ENCODE measurements around the gene ITIH4. TPM values are rescaled to one million over a fixed set of nuclear protein-coding genes. Genes with fewer than 3 reads are reported as not detected.

Gene ITIH4
- total and polyA plus RNA-seq, 2 of the 13 experiments (the other 11 are each of a cell fraction or from before 2014, with no cell fraction given) = 2.7 to 5.3 TPM

DNA sequence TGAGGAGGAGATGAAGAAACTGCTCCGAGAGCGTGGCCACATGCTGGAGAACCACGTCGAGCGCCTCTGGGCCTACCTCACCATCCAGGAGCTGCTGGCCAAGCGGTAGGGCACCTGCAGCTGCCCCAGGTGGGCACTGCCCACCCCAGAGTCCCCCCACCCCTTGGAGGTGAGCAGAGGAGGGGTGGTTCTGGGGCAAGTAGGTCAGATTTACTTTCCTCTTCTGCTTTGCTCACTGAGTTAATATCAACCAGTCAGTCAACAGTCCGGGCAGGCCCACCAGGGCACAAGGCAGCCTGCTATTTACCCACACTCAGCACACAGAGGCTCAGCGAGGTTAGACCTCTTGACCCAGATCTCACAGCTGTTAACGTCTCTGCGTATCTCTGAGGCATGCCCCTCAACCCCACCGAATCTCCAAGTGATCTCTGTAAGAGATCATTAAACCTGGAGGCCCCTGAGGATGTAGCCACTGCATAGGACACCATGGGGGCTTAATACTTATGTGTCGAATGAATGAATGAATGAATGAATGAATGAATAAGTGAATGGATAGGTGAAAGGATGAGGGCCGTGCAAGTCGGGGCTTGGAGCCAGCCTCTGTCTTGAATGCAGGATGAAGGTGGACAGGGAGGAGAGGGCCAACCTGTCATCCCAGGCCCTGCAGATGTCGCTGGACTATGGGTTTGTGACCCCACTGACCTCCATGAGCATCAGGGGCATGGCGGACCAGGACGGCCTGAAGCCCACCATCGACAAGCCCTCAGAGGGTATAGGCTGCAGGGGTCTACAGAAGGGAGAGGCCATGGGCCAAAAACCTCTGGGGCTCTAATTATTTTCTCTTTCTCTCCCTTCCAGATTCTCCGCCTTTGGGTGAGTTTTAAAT is 43.9 kb downstream of the ITIH4 start (continued):
- TF ChIP-seq, protein P1, sequence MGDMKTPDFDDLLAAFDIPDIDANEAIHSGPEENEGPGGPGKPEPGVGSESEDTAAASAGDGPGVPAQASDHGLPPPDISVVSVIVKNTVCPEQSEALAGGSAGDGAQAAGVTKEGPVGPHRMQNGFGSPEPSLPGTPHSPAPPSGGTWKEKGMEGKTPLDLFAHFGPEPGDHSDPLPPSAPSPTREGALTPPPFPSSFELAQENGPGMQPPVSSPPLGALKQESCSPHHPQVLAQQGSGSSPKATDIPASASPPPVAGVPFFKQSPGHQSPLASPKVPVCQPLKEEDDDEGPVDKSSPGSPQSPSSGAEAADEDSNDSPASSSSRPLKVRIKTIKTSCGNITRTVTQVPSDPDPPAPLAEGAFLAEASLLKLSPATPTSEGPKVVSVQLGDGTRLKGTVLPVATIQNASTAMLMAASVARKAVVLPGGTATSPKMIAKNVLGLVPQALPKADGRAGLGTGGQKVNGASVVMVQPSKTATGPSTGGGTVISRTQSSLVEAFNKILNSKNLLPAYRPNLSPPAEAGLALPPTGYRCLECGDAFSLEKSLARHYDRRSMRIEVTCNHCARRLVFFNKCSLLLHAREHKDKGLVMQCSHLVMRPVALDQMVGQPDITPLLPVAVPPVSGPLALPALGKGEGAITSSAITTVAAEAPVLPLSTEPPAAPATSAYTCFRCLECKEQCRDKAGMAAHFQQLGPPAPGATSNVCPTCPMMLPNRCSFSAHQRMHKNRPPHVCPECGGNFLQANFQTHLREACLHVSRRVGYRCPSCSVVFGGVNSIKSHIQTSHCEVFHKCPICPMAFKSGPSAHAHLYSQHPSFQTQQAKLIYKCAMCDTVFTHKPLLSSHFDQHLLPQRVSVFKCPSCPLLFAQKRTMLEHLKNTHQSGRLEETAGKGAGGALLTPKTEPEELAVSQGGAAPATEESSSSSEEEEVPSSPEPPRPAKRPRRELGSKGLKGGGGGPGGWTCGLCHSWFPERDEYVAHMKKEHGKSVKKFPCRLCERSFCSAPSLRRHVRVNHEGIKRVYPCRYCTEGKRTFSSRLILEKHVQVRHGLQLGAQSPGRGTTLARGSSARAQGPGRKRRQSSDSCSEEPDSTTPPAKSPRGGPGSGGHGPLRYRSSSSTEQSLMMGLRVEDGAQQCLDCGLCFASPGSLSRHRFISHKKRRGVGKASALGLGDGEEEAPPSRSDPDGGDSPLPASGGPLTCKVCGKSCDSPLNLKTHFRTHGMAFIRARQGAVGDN (CRISPR knock-in tag; IDR thresholded peaks at IDR 0.05) = peak; percentile 77
- TF ChIP-seq, protein P2, sequence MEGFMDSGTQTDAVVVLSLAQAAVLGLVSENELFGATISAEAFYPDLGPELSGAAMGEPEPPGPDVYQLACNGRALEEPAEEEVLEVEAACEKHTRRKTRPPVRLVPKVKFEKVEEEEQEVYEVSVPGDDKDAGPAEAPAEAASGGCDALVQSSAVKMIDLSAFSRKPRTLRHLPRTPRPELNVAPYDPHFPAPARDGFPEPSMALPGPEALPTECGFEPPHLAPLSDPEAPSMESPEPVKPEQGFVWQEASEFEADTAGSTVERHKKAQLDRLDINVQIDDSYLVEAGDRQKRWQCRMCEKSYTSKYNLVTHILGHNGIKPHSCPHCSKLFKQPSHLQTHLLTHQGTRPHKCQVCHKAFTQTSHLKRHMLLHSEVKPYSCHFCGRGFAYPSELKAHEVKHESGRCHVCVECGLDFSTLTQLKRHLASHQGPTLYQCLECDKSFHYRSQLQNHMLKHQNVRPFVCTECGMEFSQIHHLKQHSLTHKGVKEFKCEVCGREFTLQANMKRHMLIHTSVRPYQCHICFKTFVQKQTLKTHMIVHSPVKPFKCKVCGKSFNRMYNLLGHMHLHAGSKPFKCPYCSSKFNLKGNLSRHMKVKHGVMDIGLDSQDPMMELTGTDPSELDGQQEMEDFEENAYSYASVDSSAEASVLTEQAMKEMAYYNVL (CRISPR knock-in tag; IDR thresholded peaks at IDR 0.05; ENCODE audit: borderline replicate concordance) = 0 out of 2 replicates have a peak, but pooled peaks have one; percentile 53
- TF ChIP-seq, protein P3, sequence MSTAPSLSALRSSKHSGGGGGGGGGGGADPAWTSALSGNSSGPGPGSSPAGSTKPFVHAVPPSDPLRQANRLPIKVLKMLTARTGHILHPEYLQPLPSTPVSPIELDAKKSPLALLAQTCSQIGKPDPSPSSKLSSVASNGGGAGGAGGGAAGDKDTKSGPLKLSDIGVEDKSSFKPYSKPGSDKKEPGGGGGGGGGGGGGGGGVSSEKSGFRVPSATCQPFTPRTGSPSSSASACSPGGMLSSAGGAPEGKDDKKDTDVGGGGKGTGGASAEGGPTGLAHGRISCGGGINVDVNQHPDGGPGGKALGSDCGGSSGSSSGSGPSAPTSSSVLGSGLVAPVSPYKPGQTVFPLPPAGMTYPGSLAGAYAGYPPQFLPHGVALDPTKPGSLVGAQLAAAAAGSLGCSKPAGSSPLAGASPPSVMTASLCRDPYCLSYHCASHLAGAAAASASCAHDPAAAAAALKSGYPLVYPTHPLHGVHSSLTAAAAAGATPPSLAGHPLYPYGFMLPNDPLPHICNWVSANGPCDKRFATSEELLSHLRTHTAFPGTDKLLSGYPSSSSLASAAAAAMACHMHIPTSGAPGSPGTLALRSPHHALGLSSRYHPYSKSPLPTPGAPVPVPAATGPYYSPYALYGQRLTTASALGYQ (CRISPR knock-in tag; IDR thresholded peaks at IDR 0.05) = no peak; the same call in 1 of the 2 replicates
- TF ChIP-seq ZSCAN31 (CRISPR knock-in tag; IDR thresholded peaks at IDR 0.05; ENCODE audit: low read depth) (0 out of 2 replicates have a peak, but pooled peaks have one; percentile 8), ELF3 (CRISPR knock-in tag; IDR thresholded peaks at IDR 0.05) (peak; percentile 64), TBX2 (CRISPR knock-in tag; IDR thresholded peaks at IDR 0.05; ENCODE audit: borderline replicate concordance) (peak; percentile 78; the same call in 1 of the 2 replicates), SYNCRIP (IDR thresholded peaks at IDR 0.05; ENCODE audit: insufficient read depth, low read depth, low read length) (no peak), THAP11 (CRISPR knock-in tag; IDR thresholded peaks at IDR 0.05) (peak; percentile 31; the same call in 1 of the 2 replicates), SOX6 (IDR thresholded peaks at IDR 0.05) (no peak), SOX6 (CRISPR knock-in tag; IDR thresholded peaks at IDR 0.05) (peak; percentile 69), MEF2D (CRISPR knock-in tag; IDR thresholded peaks at IDR 0.05) (peak; percentile 81)
- TF ChIP-seq, protein P4, sequence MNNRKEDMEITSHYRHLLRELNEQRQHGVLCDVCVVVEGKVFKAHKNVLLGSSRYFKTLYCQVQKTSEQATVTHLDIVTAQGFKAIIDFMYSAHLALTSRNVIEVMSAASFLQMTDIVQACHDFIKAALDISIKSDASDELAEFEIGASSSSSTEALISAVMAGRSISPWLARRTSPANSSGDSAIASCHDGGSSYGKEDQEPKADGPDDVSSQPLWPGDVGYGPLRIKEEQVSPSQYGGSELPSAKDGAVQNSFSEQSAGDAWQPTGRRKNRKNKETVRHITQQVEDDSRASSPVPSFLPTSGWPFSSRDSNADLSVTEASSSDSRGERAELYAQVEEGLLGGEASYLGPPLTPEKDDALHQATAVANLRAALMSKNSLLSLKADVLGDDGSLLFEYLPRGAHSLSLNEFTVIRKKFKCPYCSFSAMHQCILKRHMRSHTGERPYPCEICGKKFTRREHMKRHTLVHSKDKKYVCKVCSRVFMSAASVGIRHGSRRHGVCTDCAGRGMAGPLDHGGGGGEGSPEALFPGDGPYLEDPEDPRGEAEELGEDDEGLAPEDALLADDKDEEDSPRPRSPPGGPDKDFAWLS (CRISPR knock-in tag; IDR thresholded peaks at IDR 0.05; ENCODE audit: borderline replicate concordance) = no peak
- TF ChIP-seq, protein P5, sequence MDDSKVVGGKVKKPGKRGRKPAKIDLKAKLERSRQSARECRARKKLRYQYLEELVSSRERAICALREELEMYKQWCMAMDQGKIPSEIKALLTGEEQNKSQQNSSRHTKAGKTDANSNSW (CRISPR knock-in tag; IDR thresholded peaks at IDR 0.05; ENCODE audit: borderline replicate concordance) = no peak

All from HepG2 (cell line).